MM.1S (cell line): ENCODE measurements around the gene ASTN1.

Source experiments
- DNase-seq: peaks from one replicate; pipeline ENCODE4 v3.0.0-alpha.2; 2015
- H2AFZ ChIP-seq: fragments of 300-600 bp; sonication (generic); 2 replicates; pipeline ENCODE4 v1.6.0; 2016; ENCODE audit warnings: antibody characterized with exemption, low read length
- H3F3A ChIP-seq: fragments of 300-600 bp; sonication (generic); 2 replicates; pipeline ENCODE4 v1.6.1; 2016; ENCODE audit warnings: mild to moderate bottlenecking, antibody characterized with exemption, low read length, moderate library complexity, mixed read lengths; ENCODE audit not compliant: insufficient read depth
- H3K27ac ChIP-seq: fragments of 300-600 bp; sonication (generic); 2 replicates; pipeline ENCODE4 v1.5.1; 2016; ENCODE audit warnings: mild to moderate bottlenecking, low read length
- H3K27me3 ChIP-seq: fragments of 300-600 bp; sonication (generic); replicated peaks from 2 replicates; pipeline ENCODE4 v1.6.0; 2016; ENCODE audit warnings: low read length; ENCODE audit not compliant: insufficient read depth
- H3K36me3 ChIP-seq: fragments of 300-600 bp; sonication (generic); replicated peaks from 2 replicates; pipeline ENCODE4 v1.6.1; 2016; ENCODE audit warnings: mild to moderate bottlenecking, low read length, mixed read lengths; ENCODE audit not compliant: insufficient read depth
- H3K4me1 ChIP-seq: fragments of 300-600 bp; sonication (generic); 2 replicates; pipeline ENCODE4 v1.6.1; 2016; ENCODE audit warnings: low read length, mixed read lengths
- H3K4me2 ChIP-seq: fragments of 300-600 bp; sonication (generic); 2 replicates; pipeline ENCODE4 v1.6.0; 2016; ENCODE audit warnings: low read depth, low read length
- H3K4me3 ChIP-seq: fragments of 300-600 bp; sonication (generic); 2 replicates; pipeline ENCODE4 v1.5.1; 2016; ENCODE audit warnings: low read length, mixed read lengths
- H3K79me2 ChIP-seq: fragments of 300-600 bp; sonication (generic); 2 replicates; pipeline ENCODE4 v1.6.1; 2016; ENCODE audit warnings: mixed run types, low read length, mixed read lengths
- H3K9ac ChIP-seq: fragments of 300-600 bp; sonication (generic); 2 replicates; pipeline ENCODE4 v1.6.1; 2016; ENCODE audit warnings: low read length, mixed read lengths
- H3K9me2 ChIP-seq: fragments of 300-600 bp; sonication (generic); replicated peaks from 2 replicates; pipeline ENCODE4 v1.6.1; 2016; ENCODE audit warnings: mild to moderate bottlenecking, low read length, mixed read lengths; ENCODE audit not compliant: insufficient read depth
- H3K9me3 ChIP-seq: fragments of 300-600 bp; sonication (generic); replicated peaks from 2 replicates; pipeline ENCODE4 v1.6.1; 2016; ENCODE audit warnings: mild to moderate bottlenecking, low read length, mixed read lengths; ENCODE audit not compliant: insufficient read depth
- H4K20me1 ChIP-seq: fragments of 300-600 bp; sonication (generic); 2 replicates; pipeline ENCODE4 v1.6.1; 2016; ENCODE audit warnings: mild to moderate bottlenecking, low read length, moderate library complexity, mixed read lengths; ENCODE audit not compliant: insufficient read depth
- EZH2 ChIP-seq: fragments of 300-600 bp; sonication (generic); optimal IDR thresholded peaks from 2 replicates; pipeline ENCODE3; 2017; ENCODE audit warnings: low read depth, mild to moderate bottlenecking, antibody characterized with exemption, low read length, mixed read lengths
- EZH2phosphoT487 ChIP-seq: fragments of 300-600 bp; sonication (generic); IDR thresholded peaks from 2 replicates; pipeline ENCODE4 v1.6.1; 2018; ENCODE audit warnings: antibody characterized with exemption, low read length
- TF ChIP-seq, protein P1 (sequence below): fragments of 300-600 bp; sonication (generic); IDR thresholded peaks from 2 replicates; pipeline ENCODE4 v1.5.1; 2016; ENCODE audit warnings: antibody characterized with exemption, low read length, mixed read lengths

Gene ASTN1

DNA sequence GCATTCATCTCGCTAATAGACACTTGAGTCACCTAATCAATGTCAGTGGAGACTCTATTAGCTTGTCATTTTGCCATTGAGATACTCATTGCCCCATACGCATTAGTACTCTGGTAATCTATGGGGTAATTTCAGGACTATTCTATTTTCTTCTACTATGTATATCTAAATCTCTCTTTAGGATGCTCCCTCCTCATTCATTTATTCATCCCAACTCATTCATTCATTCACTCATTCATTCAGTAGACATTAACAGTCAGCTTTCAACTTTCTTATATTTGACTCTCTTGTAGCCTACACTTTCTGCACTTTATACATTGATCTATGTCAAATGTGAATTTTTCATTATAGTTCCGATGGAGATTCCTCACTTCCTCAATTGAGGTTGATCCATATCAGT is 170.9 kb downstream of the ASTN1 start:
- no peak overlapping the region for H3K4me3 ChIP-seq
- no peaks in the 10 kb centered on the region for H3K9me2 ChIP-seq
- H3F3A ChIP-seq, result no peaks in the 10 kb centered on the region
- H3K36me3 ChIP-seq, result no peaks in the 10 kb centered on the region
- no peaks in the 10 kb centered on the region for H3K9me3 ChIP-seq
- no peaks in the 10 kb centered on the region for H4K20me1 ChIP-seq
- DNase-seq, result no peak
- no peak overlapping the region for H3K9ac ChIP-seq
- H3K27me3 ChIP-seq, result no peaks in the 10 kb centered on the region
- H3K79me2 ChIP-seq, result no peaks in the 10 kb centered on the region
- no peaks in the 10 kb centered on the region for H3K4me1 ChIP-seq
- H3K4me2 ChIP-seq, result no peak overlapping the region
- H3K27ac ChIP-seq, result no peak overlapping the region
- TF ChIP-seq EZH2phosphoT487, result no peak
- TF ChIP-seq, protein P1, sequence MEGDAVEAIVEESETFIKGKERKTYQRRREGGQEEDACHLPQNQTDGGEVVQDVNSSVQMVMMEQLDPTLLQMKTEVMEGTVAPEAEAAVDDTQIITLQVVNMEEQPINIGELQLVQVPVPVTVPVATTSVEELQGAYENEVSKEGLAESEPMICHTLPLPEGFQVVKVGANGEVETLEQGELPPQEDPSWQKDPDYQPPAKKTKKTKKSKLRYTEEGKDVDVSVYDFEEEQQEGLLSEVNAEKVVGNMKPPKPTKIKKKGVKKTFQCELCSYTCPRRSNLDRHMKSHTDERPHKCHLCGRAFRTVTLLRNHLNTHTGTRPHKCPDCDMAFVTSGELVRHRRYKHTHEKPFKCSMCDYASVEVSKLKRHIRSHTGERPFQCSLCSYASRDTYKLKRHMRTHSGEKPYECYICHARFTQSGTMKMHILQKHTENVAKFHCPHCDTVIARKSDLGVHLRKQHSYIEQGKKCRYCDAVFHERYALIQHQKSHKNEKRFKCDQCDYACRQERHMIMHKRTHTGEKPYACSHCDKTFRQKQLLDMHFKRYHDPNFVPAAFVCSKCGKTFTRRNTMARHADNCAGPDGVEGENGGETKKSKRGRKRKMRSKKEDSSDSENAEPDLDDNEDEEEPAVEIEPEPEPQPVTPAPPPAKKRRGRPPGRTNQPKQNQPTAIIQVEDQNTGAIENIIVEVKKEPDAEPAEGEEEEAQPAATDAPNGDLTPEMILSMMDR, result no peak
- no peak for TF ChIP-seq EZH2
- no peak overlapping the region for H2AFZ ChIP-seq

DNA sequence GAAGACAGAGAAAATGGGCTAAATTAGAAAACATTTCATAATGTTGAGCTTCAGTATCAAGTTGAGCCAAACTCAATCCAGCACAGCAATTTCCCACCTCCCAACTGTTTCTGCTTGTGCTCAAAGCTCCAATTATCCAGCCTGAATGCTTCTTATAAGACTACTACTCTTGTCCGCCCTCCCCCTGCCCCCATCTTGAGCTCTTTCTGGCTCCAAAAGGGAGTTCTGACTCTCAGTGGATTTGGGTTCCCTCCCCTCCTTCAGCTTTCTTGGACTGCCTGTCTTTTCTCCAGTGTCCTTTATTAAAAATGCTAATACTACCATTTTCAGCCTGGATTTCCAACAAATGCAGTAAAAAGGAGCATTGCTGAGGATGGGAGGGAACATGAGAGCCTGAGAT is 174.8 kb downstream of the ASTN1 start:
- Histone ChIP-seq H3K9me2 (no peaks in the 10 kb centered on the region), H3K27ac (no peak overlapping the region), H3K4me1 (no peaks in the 10 kb centered on the region), H3K9ac (no peak overlapping the region), H3K4me2 (no peak overlapping the region), H3K36me3 (no peaks in the 10 kb centered on the region), H3K4me3 (no peak overlapping the region), H4K20me1 (no peaks in the 10 kb centered on the region), H2AFZ (no peak overlapping the region), H3F3A (no peaks in the 10 kb centered on the region), H3K79me2 (no peaks in the 10 kb centered on the region), H3K27me3 (no peaks in the 10 kb centered on the region), H3K9me3 (no peaks in the 10 kb centered on the region)
- DNase-seq, result no peak
- TF ChIP-seq EZH2phosphoT487, result no peak
- TF ChIP-seq EZH2, result no peak
- TF ChIP-seq, protein P1, result no peak

DNA sequence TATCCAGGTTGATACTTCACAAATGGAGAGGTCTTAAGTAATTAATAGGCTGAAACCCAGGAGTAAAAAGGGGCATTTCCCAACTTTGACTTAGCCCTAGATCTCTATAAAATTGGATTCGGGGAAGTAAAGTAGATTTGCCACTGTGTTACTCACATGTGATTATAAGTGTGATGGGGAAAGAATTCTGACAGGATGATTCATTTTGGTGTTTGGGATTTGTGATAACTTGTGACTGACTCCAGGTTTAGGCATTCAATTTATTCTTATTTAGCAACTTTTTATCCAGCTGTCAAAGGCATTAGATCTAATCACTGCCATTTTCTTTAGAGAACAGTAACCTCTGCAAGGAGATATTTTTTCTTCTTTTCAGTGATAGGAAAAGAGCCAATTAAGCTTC is 175.5 kb downstream of the ASTN1 start:
- Histone ChIP-seq H3K4me2 (no peak overlapping the region), H3K79me2 (no peaks in the 10 kb centered on the region), H3F3A (no peaks in the 10 kb centered on the region), H3K9me3 (no peaks in the 10 kb centered on the region), H3K27me3 (no peaks in the 10 kb centered on the region), H3K36me3 (no peaks in the 10 kb centered on the region), H3K9ac (no peak overlapping the region), H3K4me3 (no peak overlapping the region), H3K4me1 (no peaks in the 10 kb centered on the region), H3K9me2 (no peaks in the 10 kb centered on the region), H2AFZ (no peak overlapping the region), H3K27ac (no peak overlapping the region), H4K20me1 (no peaks in the 10 kb centered on the region)
- no peak for DNase-seq
- TF ChIP-seq EZH2, result no peak
- TF ChIP-seq, protein P1, result no peak
- TF ChIP-seq EZH2phosphoT487, result no peak
